AG04450 (cell line): Measurements from ENCODE around the gene TNFAIP8L1. TPM values are rescaled to one million over a fixed set of nuclear protein-coding genes. Genes with fewer than 3 reads are reported as not detected.

Experiments
- CTCF ChIA-PET: fragments of 300-600, 350-600 bp; formaldehyde crosslinking; extraction: SDS; loops from one replicate; lab custom pipeline; 2022; ENCODE audit warnings: antibody characterized with exemption, inconsistent platforms; lab: Charles Lee
- POLR2A ChIA-PET: fragments of 350-600 bp; formaldehyde crosslinking; extraction: SDS; loops from one replicate; lab custom pipeline; 2021; ENCODE audit warnings: antibody characterized with exemption, inconsistent platforms; lab: Yijun Ruan, JAX
- DNase-seq: peaks from one replicate; pipeline ENCODE4 v3.0.0-alpha.2; 2011; ENCODE audit warnings: low read depth, low spot score
- H3K27ac ChIP-seq: one replicate; pipeline ENCODE4 v1.5.1; 2012; ENCODE audit warnings: low read depth, low read length, control low read depth
- H3K27me3 ChIP-seq: one replicate; pipeline ENCODE4 v1.6.0; 2012; ENCODE audit warnings: low read length; ENCODE audit not compliant: control insufficient read depth, insufficient read depth
- H3K4me3 ChIP-seq: 2 replicates; pipeline ENCODE4 v1.5.1; 2011; ENCODE audit warnings: mild to moderate bottlenecking, low read depth, low read length, control low read depth
- H3K9me3 ChIP-seq: 2 replicates; pipeline ENCODE4 v1.5.1; 2012; ENCODE audit warnings: low read length; ENCODE audit not compliant: control insufficient read depth, insufficient read depth
- polyA plus RNA-seq: library from polyadenylated mRNA; depleted of rRNA; stranded (reverse); fragments of >200 nt; gene quantifications from 2 replicates; pipeline ENCODE4 v1.2.3, GENCODE V29; 2011
- TF ChIP-seq, protein P1 (sequence below): IDR thresholded peaks from 2 replicates; pipeline ENCODE4 v1.5.1; 2011; ENCODE audit warnings: low read depth, low read length, control low read depth, inconsistent platforms

TNFAIP8L1 gene
- polyA plus RNA-seq, 1 experiment, result 4.1 TPM

- POLR2A ChIA-PET, result interaction anchor here (0.6 kb wide), 1 partner anchor 11 kb away, joined by 8 read pairs; no protein-coding TSS in a partner anchor
- no peak overlapping the region for H3K27ac ChIP-seq
- no peak overlapping the region for H3K4me3 ChIP-seq
- DNase-seq, result no peak
- H3K27me3 ChIP-seq, result no peaks in the 10 kb centered on the region
- peaks cover 3% of the 10 kb centered on the region; the same call in 1 of the 2 replicates for H3K9me3 ChIP-seq
- TF ChIP-seq, protein P1, sequence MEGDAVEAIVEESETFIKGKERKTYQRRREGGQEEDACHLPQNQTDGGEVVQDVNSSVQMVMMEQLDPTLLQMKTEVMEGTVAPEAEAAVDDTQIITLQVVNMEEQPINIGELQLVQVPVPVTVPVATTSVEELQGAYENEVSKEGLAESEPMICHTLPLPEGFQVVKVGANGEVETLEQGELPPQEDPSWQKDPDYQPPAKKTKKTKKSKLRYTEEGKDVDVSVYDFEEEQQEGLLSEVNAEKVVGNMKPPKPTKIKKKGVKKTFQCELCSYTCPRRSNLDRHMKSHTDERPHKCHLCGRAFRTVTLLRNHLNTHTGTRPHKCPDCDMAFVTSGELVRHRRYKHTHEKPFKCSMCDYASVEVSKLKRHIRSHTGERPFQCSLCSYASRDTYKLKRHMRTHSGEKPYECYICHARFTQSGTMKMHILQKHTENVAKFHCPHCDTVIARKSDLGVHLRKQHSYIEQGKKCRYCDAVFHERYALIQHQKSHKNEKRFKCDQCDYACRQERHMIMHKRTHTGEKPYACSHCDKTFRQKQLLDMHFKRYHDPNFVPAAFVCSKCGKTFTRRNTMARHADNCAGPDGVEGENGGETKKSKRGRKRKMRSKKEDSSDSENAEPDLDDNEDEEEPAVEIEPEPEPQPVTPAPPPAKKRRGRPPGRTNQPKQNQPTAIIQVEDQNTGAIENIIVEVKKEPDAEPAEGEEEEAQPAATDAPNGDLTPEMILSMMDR, result no peak
- CTCF ChIA-PET, result interaction anchor here (1.1 kb wide), 1 partner anchor 19 kb away, joined by 5 read pairs; no protein-coding TSS in a partner anchor
These were observed 15.4 kb downstream of the TNFAIP8L1 start for GRCh38 chr19:4654437-4655361.

GRCh38 chr19:4656102-4656501 is 16.8 kb downstream of the TNFAIP8L1 start:
- CTCF ChIA-PET, result interaction anchor here (1.3 kb wide), 1 partner anchor 20 kb away, joined by 7 read pairs; no protein-coding TSS in a partner anchor
- TF ChIP-seq, protein P1, result no peak
- no peak overlapping the region for H3K4me3 ChIP-seq
- no peak for DNase-seq
- H3K9me3 ChIP-seq, result peaks cover 3% of the 10 kb centered on the region; the same call in 1 of the 2 replicates
- no peaks in the 10 kb centered on the region for H3K27me3 ChIP-seq
- POLR2A ChIA-PET, result no interaction called here
- H3K27ac ChIP-seq, result no peak overlapping the region

- CTCF ChIA-PET, result interaction anchor here (1.3 kb wide), 1 partner anchor 21 kb away, joined by 7 read pairs; no protein-coding TSS in a partner anchor
- no peak for DNase-seq
- TF ChIP-seq, protein P1, result no peak
- H3K27ac ChIP-seq, result no peak overlapping the region
- peaks cover 3% of the 10 kb centered on the region; the same call in 1 of the 2 replicates for H3K9me3 ChIP-seq
- H3K4me3 ChIP-seq, result no peak overlapping the region
- H3K27me3 ChIP-seq, result no peaks in the 10 kb centered on the region
- POLR2A ChIA-PET, result interaction anchor here (0.6 kb wide), 1 partner anchor 8 kb away, joined by 4 read pairs; no protein-coding TSS in a partner anchor
These were observed 17.9 kb downstream of the TNFAIP8L1 start for GRCh38 chr19:4657262-4657661.

- H3K27me3 ChIP-seq, result no peaks in the 10 kb centered on the region
- peaks cover 3% of the 10 kb centered on the region; the same call in 1 of the 2 replicates for H3K9me3 ChIP-seq
- H3K27ac ChIP-seq, result no peak overlapping the region
- CTCF ChIA-PET, result no interaction called here
- DNase-seq, result no peak
- H3K4me3 ChIP-seq, result no peak overlapping the region
- POLR2A ChIA-PET, result interaction anchor here (0.5 to 0.6 kb wide), 2 partner anchors 9 to 13 kb away, joined by 3 to 4 read pairs; no protein-coding TSS in a partner anchor
- TF ChIP-seq, protein P1, result no peak
These were observed 18.5 kb downstream of the TNFAIP8L1 start for GRCh38 chr19:4657835-4658234.
